ENCODE data around the gene MS4A3.
"Not testable (repeated sequence)": the region's sequence is repeated elsewhere in the genome, so short reads cannot be mapped to it uniquely, and the experiment has no call there.

Gene MS4A3, protein sequence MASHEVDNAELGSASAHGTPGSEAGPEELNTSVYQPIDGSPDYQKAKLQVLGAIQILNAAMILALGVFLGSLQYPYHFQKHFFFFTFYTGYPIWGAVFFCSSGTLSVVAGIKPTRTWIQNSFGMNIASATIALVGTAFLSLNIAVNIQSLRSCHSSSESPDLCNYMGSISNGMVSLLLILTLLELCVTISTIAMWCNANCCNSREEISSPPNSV

DNA sequence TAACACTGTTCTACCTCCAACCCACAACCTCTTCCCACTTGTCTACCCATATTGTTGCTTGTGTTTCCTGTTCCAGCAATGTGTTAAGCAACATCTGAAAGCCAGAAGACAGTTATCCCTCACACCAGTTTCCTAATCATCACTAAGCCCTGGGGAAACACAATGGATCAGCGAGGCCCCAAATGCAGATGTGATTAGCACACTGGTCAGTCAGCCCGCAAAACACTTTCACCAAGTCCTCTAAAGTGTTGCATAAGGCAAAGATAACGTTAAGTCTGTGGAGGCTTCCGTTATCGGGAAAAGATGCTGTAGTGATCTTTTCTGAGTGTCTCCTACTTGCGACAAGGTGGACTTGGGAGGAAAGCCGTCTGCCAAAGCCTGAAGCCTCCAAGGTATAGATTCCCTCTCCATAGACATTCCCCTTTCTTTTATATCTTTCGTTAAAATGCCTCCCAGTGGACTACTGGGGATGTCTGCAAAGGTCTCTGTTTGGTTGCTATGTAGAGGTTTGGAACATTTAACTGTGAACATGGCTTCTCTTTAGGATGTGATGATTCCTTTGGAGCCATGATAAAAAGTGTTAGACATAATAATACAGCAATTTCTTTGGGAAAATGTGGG is at the start of gene MS4A3:
TSS of gene MS4A3 (plus strand) at position 317 of the 621 bp plus-strand sequence. CDS start 4,496 bp downstream, outside the sequence.
- DNase-seq, result no peak

DNA sequence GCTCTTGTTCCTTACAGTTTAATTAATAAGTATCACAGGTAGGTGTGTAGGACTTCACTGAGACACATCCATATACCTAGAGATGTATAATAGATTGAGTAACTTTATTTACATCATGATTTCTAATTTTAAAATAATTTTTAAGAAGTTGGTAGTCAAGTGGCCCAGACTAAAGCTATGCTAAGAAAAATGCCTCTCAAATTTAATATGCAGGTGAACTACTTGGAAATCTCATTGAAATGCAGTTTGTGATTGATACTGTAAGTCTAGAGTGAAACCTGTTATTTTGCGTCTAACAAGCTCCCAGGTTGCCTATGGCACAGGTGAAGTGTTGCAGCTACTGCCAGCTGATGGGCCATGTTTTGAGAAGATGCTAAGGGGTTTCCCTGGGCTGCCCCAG is 39.6 kb upstream of the MS4A3 start, which contains the start of gene OOSP4B:
TSS of gene OOSP4B (plus strand) at position 301 of the 400 bp plus-strand sequence.
- DNase-seq, result no peak

DNA sequence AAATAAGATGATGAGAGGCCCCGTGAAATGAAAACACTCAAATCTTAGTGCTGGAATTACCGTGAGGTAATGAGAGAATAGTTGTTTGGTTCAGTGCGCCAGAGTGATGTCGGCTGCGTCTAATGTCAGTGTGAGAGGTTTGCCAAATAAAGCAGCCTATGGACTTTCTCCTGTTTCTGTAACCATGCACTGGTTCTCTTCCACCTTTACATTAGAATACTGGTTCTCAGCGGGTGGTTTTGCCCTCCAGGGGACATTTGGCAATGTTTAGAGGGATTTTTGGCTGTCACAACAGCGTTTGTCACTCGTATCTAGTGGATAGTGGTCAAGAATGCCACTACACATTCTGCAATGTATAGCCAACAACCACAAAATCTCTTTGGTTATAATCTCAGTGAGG is 38.4 kb upstream of the MS4A3 start:
- no peak for DNase-seq

DNA sequence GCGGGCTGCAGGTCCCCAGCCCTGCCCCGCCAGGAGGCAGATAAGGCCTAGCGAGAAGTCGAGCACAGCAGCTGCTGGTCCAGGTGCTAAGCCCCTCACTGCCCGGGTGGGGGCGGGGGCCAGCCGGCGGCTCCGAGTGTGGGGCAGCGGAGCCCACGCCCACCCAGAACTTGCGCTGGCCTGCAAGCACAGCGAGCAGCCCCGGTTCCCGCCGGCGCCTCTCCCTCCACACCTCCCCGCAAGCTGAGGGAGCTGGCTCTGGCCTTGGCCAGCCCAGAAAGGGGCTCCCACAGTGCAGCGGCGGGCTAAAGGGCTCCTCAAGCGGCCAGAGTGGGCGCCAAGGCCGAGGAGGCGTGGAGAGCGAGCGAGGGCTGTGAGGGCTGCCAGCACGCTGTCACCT is 36.1 kb upstream of the MS4A3 start:
- not testable (repeated sequence) for DNase-seq

DNA sequence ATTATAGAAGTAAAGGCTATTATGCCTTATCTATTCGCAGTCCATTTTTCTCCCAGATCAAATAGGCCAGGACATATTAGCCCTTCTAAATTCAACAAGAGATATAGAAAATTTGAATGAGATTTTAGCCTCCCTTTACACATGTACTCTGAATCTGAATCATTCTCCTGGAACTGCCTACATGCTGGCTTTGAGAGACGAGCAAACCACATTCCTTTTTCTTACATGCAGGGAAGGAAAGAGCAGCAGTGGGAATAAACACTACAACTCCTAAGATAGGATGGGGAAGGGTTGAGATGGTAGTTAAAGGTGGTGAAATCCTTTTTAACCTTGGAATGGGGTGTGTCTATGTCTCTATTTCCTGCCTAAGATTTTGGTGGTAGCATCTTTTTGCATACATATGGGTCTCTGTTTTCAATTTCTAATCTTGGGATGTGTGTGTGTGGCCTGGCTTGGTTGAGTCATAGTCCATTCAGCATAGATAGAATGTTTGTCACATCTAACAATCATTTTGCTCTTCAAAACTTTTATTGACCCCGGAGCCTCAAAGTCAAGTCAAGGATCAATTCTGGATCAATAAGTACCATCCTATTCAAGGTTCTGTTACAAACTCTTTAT is 27.3 kb upstream of the MS4A3 start:
- no peak for DNase-seq

DNA sequence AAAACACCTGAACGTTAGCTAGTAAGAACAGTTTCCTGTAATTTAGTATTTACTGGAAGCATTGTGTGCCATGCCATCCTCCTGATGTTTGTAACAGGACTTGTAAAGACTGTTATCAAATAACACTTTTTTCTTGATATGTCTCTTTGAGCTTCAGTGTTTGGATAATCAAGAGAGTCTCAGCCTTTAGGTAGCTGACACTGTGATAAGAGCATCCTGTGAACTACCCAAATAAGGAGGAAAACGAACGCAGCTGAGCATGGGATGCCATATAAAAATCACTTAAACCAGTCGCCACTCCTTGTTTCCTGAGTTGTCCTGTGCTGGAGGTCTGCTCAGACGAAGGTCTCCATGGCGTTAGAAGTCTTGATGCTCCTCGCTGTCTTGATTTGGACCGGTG is 16.4 kb upstream of the MS4A3 start, which contains the start of gene OOSP2:
TSS of gene OOSP2 (plus strand) at position 301 of the 400 bp plus-strand sequence. CDS start at position 352, 51 bp downstream.
- no peak for DNase-seq

DNA sequence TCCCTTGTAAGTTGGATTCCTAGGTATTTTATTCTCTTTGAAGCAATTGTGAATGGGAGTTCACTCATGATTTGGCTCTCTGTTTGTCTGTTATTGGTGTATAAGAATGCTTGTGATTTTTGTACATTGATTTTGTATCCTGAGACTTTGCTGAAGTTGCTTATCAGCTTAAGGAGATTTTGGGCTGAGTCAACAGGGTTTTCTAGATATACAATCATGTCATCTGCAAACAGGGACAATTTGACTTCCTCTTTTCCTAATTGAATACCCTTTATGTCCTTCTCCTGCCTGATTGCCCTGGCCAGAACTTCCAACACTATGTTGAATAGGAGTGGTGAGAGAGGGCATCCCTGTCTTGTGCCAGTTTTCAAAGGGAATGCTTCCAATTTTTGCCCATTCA is 6.0 kb upstream of the MS4A3 start:
- not testable (repeated sequence) for DNase-seq

DNA sequence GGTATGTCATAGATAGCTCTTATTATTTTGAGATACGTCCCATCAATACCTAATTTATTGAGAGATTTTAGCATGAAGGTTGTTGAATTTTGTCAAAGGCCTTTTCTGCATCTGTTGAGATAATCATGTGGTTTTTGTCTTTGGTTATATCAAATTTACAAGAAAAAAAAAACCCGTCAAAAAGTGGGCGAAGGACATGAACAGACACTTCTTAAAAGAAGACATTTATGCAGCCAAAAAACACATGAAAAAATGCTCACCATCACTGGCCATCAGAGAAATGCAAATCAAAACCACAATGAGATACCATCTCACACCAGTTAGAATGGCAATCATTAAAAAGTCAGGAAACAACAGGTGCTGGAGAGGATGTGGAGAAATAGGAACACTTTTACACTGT is 5.6 kb upstream of the MS4A3 start:
- not testable (repeated sequence) for DNase-seq

DNA sequence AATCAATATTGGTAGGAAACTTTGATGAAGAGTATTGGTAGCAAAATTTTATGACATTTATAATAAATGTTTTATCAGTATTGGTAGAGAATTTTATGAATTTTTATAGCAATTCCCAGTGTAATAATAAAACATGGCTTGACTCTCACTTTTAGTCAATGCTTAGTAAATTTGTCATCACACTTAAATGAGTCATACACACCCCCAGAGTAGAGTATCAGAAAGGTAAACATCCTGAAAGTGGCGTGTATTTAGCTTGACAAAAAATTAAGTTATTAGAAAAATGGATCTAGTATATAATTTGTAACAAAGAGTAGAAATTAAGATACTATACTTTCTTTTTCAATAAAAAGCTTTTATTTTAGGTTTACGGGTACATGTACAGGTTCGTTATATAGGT is 2.6 kb downstream of the MS4A3 start:
- no peak for DNase-seq

DNA sequence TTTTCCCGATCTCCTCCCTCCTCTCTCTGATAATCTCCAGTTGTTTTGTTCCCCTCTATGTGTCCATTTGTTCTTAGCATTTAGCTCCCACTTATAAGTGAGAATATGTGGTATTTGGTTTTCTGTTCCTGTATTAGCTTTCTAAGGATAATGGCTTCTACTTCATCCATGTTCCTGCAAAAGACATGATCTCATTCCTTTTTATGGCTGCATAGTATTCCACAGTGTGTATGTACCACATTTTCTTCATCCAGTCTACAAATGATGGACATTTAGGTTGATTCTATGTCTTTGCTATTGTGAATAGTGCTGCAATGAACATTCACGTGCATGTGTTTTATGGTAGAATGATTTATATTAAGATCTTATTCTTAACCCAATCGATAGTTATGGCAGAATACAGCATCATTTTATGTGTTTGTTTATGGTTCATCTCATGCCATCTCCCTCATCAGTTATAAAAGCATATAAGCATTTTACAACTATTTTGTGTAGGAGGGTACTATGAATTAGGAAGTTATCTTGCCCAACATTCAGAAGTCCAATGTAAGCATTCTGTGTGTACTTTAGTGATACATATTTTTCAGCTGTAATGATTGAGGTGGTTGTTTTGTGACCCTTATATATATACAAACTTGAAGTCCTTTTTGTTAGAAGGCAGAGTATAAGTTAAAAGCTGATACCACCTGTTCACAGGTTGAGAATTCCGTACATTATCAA is 3.2 kb downstream of the MS4A3 start:
- DNase-seq, result no peak

DNA sequence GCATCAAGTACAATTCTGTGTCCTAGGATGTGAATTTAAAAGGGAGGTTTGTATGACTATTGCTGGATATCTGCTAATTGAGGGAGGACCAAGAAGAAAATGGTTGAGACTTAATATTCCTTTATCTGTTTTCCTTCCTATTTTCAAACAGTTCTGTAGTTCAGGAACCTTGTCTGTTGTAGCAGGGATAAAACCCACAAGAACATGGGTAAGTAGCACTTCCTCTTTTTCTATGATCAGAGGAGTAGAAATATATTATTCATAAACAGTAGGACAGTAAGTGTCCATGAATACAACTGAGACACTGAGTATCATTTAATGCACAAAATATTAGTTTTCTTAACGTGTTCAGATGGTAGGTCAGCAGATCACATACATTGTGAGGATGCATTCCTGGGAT is 7.6 kb downstream of the MS4A3 start:
- DNase-seq, result no peak

DNA sequence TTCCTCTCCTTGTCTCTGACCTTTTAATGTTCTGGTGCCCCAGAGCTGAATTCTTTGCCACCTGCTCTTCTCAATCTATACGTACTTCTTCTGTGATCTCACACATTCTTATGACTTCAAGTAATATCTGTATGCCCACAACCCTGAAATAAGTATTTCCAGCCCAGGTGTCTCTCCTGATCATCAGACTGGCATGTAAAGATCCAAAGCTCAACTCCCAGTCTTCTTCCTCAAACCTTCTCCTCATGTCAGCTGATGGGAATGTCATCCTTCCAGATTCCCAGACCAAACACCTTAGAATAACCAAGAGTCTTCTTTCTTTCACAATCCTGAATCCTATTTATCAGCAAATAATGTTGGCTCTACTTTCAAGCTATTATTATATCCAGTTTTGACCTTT is 9.3 kb downstream of the MS4A3 start:
- no peak for DNase-seq

DNA sequence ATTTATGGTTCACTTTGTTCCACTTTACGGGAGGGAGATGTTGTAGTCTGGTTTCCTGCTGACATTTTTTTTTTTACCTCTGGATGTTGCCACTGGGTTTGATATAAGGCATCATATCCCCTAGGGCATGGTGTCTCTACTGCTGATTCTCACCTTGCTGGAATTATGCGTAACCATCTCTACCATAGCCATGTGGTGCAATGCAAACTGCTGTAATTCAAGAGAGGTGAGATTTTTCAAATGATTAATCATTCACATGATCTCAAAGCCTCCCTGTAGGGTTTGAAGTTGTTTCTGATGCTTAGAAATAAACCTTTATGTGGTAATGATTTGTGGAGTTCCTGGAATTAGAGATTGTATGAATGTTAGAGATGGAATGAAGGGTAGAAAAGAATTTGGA is 13.0 kb downstream of the MS4A3 start:
- no peak for DNase-seq

DNA sequence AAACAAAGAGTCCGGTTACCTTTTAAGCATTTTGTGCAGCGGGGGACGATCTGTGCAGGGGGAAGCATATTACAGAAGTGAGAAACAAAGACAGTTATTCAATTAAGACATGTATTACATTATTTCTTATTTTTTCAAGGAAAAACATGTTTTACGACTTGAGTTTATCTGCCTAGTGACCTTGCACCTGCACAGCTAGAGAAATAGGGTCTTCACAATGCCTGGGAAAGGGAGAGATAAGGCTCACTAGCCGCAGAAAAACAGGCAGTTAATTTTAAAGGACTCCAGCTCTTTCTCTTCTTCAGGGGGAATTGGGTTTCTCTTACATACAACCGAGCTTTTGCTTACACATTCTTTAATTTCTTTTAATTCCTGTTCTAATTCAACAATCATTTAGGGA is 15.2 kb downstream of the MS4A3 start:
- not testable (repeated sequence) for DNase-seq

DNA sequence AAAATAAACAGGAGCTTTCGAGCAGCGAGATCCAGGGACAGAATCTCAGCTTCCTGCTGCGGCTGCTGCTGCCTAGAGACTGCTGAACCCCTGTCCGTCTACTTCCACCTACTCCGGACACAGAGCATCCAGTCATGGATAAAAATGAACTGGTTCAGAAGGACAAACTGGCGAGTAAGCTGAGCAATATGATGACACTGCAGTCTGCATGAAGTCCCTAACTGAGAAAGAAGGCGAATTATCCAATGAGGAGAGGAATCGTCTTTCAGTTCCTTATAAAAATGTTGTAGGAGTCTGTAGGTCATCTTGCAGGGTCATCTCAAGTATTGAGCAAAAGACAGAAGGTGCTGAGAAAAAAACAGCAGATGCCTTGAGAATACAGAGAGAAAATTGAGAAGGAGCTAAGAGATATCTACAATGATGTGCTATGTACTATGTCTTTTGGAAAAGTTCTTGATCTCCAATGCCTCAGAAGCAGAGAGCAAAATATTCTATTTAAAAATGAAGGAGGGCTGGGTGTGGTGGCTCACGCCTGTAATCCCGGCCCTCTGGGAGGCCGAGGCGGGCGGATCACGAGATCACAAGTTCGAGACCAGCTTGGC is 20.9 kb downstream of the MS4A3 start:
- no peak for DNase-seq

DNA sequence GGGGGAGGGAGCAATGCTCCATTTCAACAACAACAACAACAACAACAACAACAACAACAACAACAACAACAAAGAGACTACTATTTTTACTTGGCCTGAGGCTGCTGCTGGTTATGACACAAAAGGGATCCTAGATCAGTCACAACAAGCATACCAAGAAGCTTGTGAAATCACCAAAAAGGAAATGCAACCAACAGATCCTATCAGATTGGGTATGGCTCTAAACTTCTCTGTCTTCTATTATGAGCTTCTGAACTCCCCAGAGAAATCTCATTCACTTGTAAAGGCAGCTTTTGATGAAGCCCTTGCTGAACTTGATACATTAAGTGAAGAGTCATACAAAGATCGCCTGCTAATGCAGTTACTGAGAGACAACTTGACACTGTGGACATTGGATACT is 21.5 kb downstream of the MS4A3 start:
- no peak for DNase-seq

DNA sequence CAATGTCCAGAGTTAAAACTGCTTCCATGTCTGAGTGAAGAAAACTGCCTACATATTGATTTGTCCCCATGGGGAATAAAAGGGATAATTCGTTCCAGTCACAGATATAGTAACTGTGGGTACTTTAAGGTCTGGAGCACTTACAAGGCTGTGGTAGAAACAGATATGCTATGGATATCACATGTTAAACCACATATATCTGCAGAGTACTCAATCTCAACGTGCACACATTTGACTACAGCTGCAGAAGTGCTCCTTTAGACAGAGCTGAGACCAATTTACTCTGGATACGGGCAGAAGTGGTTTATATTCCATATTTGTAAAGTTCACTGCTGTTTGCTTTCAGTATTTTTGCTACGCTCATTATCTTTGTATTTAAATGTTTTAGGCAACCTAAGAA is 22.3 kb downstream of the MS4A3 start:
- DNase-seq, result no peak

DNA sequence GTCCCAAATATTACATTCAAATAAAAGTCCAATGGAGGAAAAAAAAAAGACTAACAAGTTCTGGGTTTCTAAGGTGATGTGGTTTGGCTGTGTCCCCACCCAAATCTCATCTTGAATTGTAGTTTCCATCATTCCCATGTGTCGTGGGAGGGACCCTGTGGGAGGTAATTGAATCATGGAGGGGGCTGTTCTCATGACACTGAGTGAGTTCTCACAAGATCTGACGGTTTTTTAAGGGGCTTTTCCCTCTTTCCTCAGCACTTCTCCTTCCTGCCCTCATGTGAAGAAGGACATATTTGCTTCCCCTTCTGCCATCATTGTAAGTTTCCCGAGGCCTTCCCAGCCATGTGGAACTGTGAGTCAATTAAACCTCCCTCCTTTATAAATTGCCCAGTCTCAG is 24.1 kb downstream of the MS4A3 start:
- DNase-seq, result no peak

DNA sequence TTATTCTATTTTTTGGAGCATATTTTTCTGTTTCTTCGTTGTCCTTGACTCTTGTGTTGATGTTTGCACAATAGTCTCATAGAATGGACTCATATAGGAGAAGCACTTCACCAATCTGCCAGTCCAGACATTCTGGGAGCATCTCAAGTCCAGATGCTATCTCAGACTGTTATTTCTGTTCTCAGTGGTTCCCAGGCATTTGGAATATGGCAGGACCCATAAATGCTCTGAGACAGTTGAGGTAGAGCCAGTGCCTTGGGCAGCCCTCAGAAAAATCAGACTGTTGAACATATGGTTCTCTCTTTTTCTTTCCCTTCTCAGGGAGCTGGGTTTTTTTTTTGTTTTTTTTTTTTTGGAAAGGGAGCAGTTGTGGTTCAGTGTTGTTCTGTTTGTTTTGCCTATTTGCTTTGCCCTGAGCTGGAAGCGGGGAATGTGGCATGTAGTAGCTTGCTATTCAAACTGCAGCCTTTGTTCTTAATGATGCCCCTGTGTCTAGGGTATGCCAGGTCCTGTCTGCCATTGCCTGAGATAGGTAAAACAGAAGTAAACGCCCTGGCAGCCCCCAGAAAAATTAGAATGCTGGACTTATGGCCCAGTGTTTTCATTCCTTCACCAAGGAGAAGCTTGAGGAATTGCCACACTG is 28.3 kb downstream of the MS4A3 start:
- DNase-seq, result no peak

DNA sequence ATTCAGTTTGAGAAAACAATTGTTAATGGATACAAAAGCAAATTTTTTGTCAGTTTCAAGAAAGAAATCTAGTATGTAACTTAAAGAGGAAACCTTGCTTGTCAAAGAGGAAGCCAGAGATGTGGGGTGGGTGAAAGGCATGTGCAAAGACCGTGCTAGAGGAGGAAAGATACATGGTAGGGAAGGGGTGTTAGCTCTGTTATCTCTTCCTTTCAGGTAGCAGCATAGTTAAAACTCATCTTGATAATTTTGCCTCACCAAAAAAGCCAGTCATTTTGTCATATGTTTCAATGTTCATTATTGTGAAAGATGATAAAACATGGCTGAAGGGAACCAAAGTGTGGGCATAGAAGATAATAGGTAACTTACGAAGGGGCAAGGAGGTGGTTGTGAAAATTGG is 29.4 kb downstream of the MS4A3 start:
- DNase-seq, result no peak

DNA sequence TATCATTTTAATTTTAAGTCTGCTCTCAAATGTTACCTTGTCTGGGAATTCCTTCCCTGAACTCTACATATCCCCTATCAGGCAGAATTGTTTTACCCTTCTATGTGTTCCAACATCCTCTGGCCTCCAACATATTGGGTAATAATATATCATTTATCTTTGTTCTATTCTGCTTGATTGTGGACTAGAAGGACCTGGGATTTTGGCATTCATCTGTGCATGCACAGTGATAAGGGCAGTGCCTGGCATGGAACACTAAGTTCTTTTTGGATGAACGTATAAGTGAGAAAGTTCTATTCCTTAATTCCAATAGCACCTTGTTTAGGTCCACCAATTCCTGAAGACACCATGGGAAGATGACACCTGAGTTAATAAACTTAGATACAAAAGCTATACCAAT is 30.8 kb downstream of the MS4A3 start:
- DNase-seq, result no peak

DNA sequence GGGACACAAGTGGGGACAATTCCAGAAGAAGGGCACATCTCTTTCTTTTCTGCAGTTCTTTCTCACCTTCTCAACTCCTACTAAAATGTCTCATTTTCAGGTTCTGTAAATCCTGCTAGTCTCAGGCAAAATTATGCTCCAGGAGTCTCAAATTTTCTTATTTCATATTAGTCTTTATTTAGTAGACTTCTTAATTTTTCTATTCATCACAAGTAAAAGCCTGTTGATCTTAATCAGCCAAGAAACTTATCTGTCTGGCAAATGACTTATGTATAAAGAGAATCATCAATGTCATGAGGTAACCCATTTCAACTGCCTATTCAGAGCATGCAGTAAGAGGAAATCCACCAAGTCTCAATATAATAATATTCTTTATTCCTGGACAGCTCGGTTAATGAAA is 31.9 kb downstream of the MS4A3 start, which contains the start of gene MS4A2:
TSS of gene MS4A2 (plus strand) at position 301 of the 400 bp plus-strand sequence. CDS start 102 bp downstream, outside the sequence.
- DNase-seq, result no peak
